ENCODE measurements around the gene CACFD1.

GRCh38 chr9:133484671-133485437, 25.1 kb downstream of the CACFD1 start:
- TF ChIP-seq GATA2 (IDR thresholded peaks at IDR 0.05; ENCODE audit: low read depth, low read length) (no peak), GATA3 (IDR thresholded peaks at IDR 0.05; ENCODE audit: low read depth, low read length) (no peak)

Measured in SH-SY5Y (cell line).